ENCODE measurements around the gene NEDD9.

NEDD9 gene

GRCh38 chr6:11160199-11160598 lies 72.3 kb downstream of the NEDD9 start:
- Histone ChIP-seq H3K4me1 (ENCODE audit: low read length) (peaks cover 14% of the 10 kb centered on the region), H3K9ac (ENCODE audit: low read length) (no peak overlapping the region), H3K4me3 (ENCODE audit: low read length) (no peak overlapping the region), H3K9me3 (ENCODE audit: insufficient read depth, low read length) (no peaks in the 10 kb centered on the region), H4K20me1 (ENCODE audit: insufficient read depth, low read length) (no peaks in the 10 kb centered on the region), H2AFZ (ENCODE audit: low read depth, low read length) (no peak overlapping the region), H3K79me2 (ENCODE audit: low read length) (no peaks in the 10 kb centered on the region), H3K4me2 (ENCODE audit: low read length) (no peak overlapping the region), H3K36me3 (replicated peaks; ENCODE audit: low read depth, low read length) (no peaks in the 10 kb centered on the region), H3K27me3 (ENCODE audit: low read depth, low read length) (no peaks in the 10 kb centered on the region), H3K27ac (ENCODE audit: low read length) (no peak overlapping the region)
- TF ChIP-seq EZH2phosphoT487 (IDR thresholded peaks at IDR 0.05; ENCODE audit: low read depth), result no peak
- TF ChIP-seq, protein P1, sequence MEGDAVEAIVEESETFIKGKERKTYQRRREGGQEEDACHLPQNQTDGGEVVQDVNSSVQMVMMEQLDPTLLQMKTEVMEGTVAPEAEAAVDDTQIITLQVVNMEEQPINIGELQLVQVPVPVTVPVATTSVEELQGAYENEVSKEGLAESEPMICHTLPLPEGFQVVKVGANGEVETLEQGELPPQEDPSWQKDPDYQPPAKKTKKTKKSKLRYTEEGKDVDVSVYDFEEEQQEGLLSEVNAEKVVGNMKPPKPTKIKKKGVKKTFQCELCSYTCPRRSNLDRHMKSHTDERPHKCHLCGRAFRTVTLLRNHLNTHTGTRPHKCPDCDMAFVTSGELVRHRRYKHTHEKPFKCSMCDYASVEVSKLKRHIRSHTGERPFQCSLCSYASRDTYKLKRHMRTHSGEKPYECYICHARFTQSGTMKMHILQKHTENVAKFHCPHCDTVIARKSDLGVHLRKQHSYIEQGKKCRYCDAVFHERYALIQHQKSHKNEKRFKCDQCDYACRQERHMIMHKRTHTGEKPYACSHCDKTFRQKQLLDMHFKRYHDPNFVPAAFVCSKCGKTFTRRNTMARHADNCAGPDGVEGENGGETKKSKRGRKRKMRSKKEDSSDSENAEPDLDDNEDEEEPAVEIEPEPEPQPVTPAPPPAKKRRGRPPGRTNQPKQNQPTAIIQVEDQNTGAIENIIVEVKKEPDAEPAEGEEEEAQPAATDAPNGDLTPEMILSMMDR (IDR thresholded peaks at IDR 0.05; ENCODE audit: low read depth, low read length), result no peak

GRCh38 chr6:11155589-11155988 lies 76.9 kb downstream of the NEDD9 start:
- H3K4me3 ChIP-seq (ENCODE audit: low read length), result no peak overlapping the region
- no peaks in the 10 kb centered on the region for H3K9me3 ChIP-seq (ENCODE audit: insufficient read depth, low read length)
- H2AFZ ChIP-seq (ENCODE audit: low read depth, low read length), result no peak overlapping the region
- no peak overlapping the region for H3K9ac ChIP-seq (ENCODE audit: low read length)
- no peak overlapping the region for H3K4me2 ChIP-seq (ENCODE audit: low read length)
- no peaks in the 10 kb centered on the region for H3K36me3 ChIP-seq (replicated peaks; ENCODE audit: low read depth, low read length)
- no peaks in the 10 kb centered on the region for H3K79me2 ChIP-seq (ENCODE audit: low read length)
- no peak overlapping the region for H3K27ac ChIP-seq (ENCODE audit: low read length)
- H4K20me1 ChIP-seq (ENCODE audit: insufficient read depth, low read length), result no peaks in the 10 kb centered on the region
- no peak for TF ChIP-seq EZH2phosphoT487 (IDR thresholded peaks at IDR 0.05; ENCODE audit: low read depth)
- TF ChIP-seq, protein P1 (IDR thresholded peaks at IDR 0.05; ENCODE audit: low read depth, low read length), result no peak
- H3K4me1 ChIP-seq (ENCODE audit: low read length), result no peaks in the 10 kb centered on the region
- H3K27me3 ChIP-seq (ENCODE audit: low read depth, low read length), result no peaks in the 10 kb centered on the region

DNA sequence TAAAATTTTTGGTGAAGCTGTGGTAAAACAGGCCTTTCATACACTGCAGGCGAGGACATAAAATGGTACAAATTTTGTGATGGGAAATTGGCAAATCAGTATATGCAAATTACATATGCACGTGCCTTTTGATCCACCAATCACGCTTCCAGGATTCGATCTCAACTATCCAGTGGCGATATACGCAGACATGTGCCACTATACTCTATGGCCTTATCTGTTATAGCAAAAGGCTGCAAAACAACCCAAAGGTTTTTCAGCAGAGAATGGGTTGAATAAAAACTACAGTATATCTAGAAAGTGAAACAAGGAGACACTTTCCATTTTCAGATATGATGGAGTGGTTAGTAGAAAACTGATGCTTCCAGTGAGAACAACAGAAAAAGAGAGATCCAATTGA lies 79.0 kb downstream of the NEDD9 start:
- Histone ChIP-seq H3K36me3 (replicated peaks; ENCODE audit: low read depth, low read length) (no peaks in the 10 kb centered on the region), H4K20me1 (ENCODE audit: insufficient read depth, low read length) (no peaks in the 10 kb centered on the region), H3K27ac (ENCODE audit: low read length) (no peak overlapping the region), H3K9me3 (ENCODE audit: insufficient read depth, low read length) (no peaks in the 10 kb centered on the region), H3K79me2 (ENCODE audit: low read length) (no peaks in the 10 kb centered on the region), H3K4me3 (ENCODE audit: low read length) (no peak overlapping the region), H3K9ac (ENCODE audit: low read length) (no peak overlapping the region), H3K4me2 (ENCODE audit: low read length) (no peak overlapping the region), H2AFZ (ENCODE audit: low read depth, low read length) (no peak overlapping the region), H3K4me1 (ENCODE audit: low read length) (no peaks in the 10 kb centered on the region), H3K27me3 (ENCODE audit: low read depth, low read length) (no peaks in the 10 kb centered on the region)
- TF ChIP-seq, protein P1 (IDR thresholded peaks at IDR 0.05; ENCODE audit: low read depth, low read length), result no peak
- TF ChIP-seq EZH2phosphoT487 (IDR thresholded peaks at IDR 0.05; ENCODE audit: low read depth), result no peak

GRCh38 chr6:11152581-11152980 lies 79.9 kb downstream of the NEDD9 start:
- H3K79me2 ChIP-seq (ENCODE audit: low read length), result no peaks in the 10 kb centered on the region
- no peak overlapping the region for H3K27ac ChIP-seq (ENCODE audit: low read length)
- no peak for TF ChIP-seq EZH2phosphoT487 (IDR thresholded peaks at IDR 0.05; ENCODE audit: low read depth)
- TF ChIP-seq, protein P1 (IDR thresholded peaks at IDR 0.05; ENCODE audit: low read depth, low read length), result no peak
- H3K4me3 ChIP-seq (ENCODE audit: low read length), result no peak overlapping the region
- H3K4me2 ChIP-seq (ENCODE audit: low read length), result no peak overlapping the region
- no peaks in the 10 kb centered on the region for H4K20me1 ChIP-seq (ENCODE audit: insufficient read depth, low read length)
- H3K9ac ChIP-seq (ENCODE audit: low read length), result no peak overlapping the region
- H3K9me3 ChIP-seq (ENCODE audit: insufficient read depth, low read length), result no peaks in the 10 kb centered on the region
- H3K36me3 ChIP-seq (replicated peaks; ENCODE audit: low read depth, low read length), result no peaks in the 10 kb centered on the region
- H3K4me1 ChIP-seq (ENCODE audit: low read length), result no peaks in the 10 kb centered on the region
- H3K27me3 ChIP-seq (ENCODE audit: low read depth, low read length), result no peaks in the 10 kb centered on the region
- no peak overlapping the region for H2AFZ ChIP-seq (ENCODE audit: low read depth, low read length)
